Vagina (tissue), 2 donors: ENCODE data around the gene PPFIA3. TPM values are rescaled to one million over a fixed set of nuclear protein-coding genes. Genes with fewer than 3 reads are reported as not detected.

Experiments
- DNase-seq, 2 donors: peaks; one replicate each; pipeline ENCODE4 v3.0.0-alpha.2; 2017; ENCODE audit errors: extremely low spot score in 2 of 2
- H3K27ac ChIP-seq: fragments of 200-600 bp; sonication (generic); one replicate; pipeline ENCODE4 v1.5.1; 2019
- H3K27me3 ChIP-seq: fragments of 200-600 bp; sonication (generic); one replicate; pipeline ENCODE4 v1.5.1; 2019
- H3K36me3 ChIP-seq, 2 donors: fragments of 200-600 bp; sonication (generic); one replicate each; pipeline ENCODE4 v1.5.1; 2017 to 2019
- H3K4me1 ChIP-seq: fragments of 200-600 bp; sonication (generic); one replicate; pipeline ENCODE4 v1.5.1; 2019
- H3K4me3 ChIP-seq, 2 donors: fragments of 200-600 bp; sonication (generic); 1 replicate in 1 of 2; 2 replicates in 1 of 2; pipeline ENCODE4 v1.5.1; 2016 to 2019
- H3K9me3 ChIP-seq: fragments of 200-600 bp; sonication (generic); one replicate; pipeline ENCODE4 v1.5.1; 2019
- CTCF ChIP-seq, 3 experiments: fragments of 450-650 bp in 2 of 3; fragments of 200-600 bp in 1 of 3; sonication (generic) in 1 of 3; IDR thresholded peaks; one replicate each; pipeline ENCODE4 v1.5.1; 2017 to 2019; ENCODE audit warnings: antibody characterized with exemption in 3 of 3, mild to moderate bottlenecking in 2 of 3, moderate library complexity in 2 of 3
- POLR2A ChIP-seq, 2 donors: fragments of 450-650 bp; IDR thresholded peaks; one replicate each; pipeline ENCODE4 v1.6.1; 2017; ENCODE audit warnings: antibody characterized with exemption in 2 of 2, mild to moderate bottlenecking in 2 of 2, moderate library complexity in 2 of 2
- POLR2AphosphoS5 ChIP-seq, 2 donors: sonication (generic); formaldehyde crosslinking; IDR thresholded peaks; one replicate each; pipeline ENCODE4 v1.9.0; 2017; ENCODE audit warnings: antibody characterized with exemption in 2 of 2, mild to moderate bottlenecking in 2 of 2, low read depth in 1 of 2; ENCODE audit not compliant: insufficient read depth in 1 of 2
- intact Hi-C: fragments of 100-400 bp; cut with DNase I; formaldehyde crosslinking; loops from one replicate; pipeline ENCODE4 v1.15.1; 2023
- total RNA-seq: library from RNA; depleted of rRNA; stranded (reverse); fragments of >200 nt; gene quantifications from one replicate; pipeline ENCODE4 v1.2.3, GENCODE V29; 2016

Gene PPFIA3
- total RNA-seq, 1 donor from 2014 or later, result 4.7 TPM

GRCh38 chr19:49188626-49189200 lies 69.4 kb downstream of the PPFIA3 start:
- no peak for TF ChIP-seq POLR2A (IDR thresholded peaks at IDR 0.05)
- TF ChIP-seq POLR2AphosphoS5 (IDR thresholded peaks at IDR 0.05; ENCODE audit: insufficient read depth in 1 of 2, low read depth in 1 of 2), result no peak
- no peak for TF ChIP-seq CTCF (IDR thresholded peaks at IDR 0.05)
- H3K9me3 ChIP-seq, result no peaks in the 10 kb centered on the region
- H3K36me3 ChIP-seq, result peaks cover 0 to 33% of the 10 kb centered on the region in 2 donors
- H3K27ac ChIP-seq, result no peak overlapping the region
- intact Hi-C loops, result no loop called here
- DNase-seq, result no peak
- H3K4me3 ChIP-seq, result no peak overlapping the region
- H3K4me1 ChIP-seq, result no peaks in the 10 kb centered on the region
- no peaks in the 10 kb centered on the region for H3K27me3 ChIP-seq

- DNase-seq, result no peak
- peaks cover 0 to 33% of the 10 kb centered on the region in 2 donors for H3K36me3 ChIP-seq
- H3K27ac ChIP-seq, result no peak overlapping the region
- H3K9me3 ChIP-seq, result no peaks in the 10 kb centered on the region
- H3K4me1 ChIP-seq, result no peaks in the 10 kb centered on the region
- H3K4me3 ChIP-seq, result no peak overlapping the region
- TF ChIP-seq POLR2AphosphoS5 (IDR thresholded peaks at IDR 0.05; ENCODE audit: insufficient read depth in 1 of 2, low read depth in 1 of 2), result no peak
- TF ChIP-seq CTCF (IDR thresholded peaks at IDR 0.05), result no peak
- TF ChIP-seq POLR2A (IDR thresholded peaks at IDR 0.05), result no peak
- H3K27me3 ChIP-seq, result no peaks in the 10 kb centered on the region
- intact Hi-C loops, result no loop called here
Observed at GRCh38 chr19:49189259-49189658, 69.9 kb downstream of the PPFIA3 start.

GRCh38 chr19:49190781-49191180 lies 71.4 kb downstream of the PPFIA3 start:
- Histone ChIP-seq H3K4me1 (no peaks in the 10 kb centered on the region), H3K27me3 (no peaks in the 10 kb centered on the region), H3K36me3 (peaks cover 0 to 33% of the 10 kb centered on the region in 2 donors), H3K27ac (no peak overlapping the region), H3K9me3 (no peaks in the 10 kb centered on the region), H3K4me3 (no peak overlapping the region)
- TF ChIP-seq CTCF (IDR thresholded peaks at IDR 0.05) (no peak), POLR2A (IDR thresholded peaks at IDR 0.05) (no peak), POLR2AphosphoS5 (IDR thresholded peaks at IDR 0.05; ENCODE audit: insufficient read depth in 1 of 2, low read depth in 1 of 2) (no peak)
- intact Hi-C loops, result no loop called here
- no peak for DNase-seq

- H3K4me1 ChIP-seq, result no peaks in the 10 kb centered on the region
- TF ChIP-seq POLR2A (IDR thresholded peaks at IDR 0.05), result no peak
- no peak for TF ChIP-seq POLR2AphosphoS5 (IDR thresholded peaks at IDR 0.05; ENCODE audit: insufficient read depth in 1 of 2, low read depth in 1 of 2)
- TF ChIP-seq CTCF (IDR thresholded peaks at IDR 0.05), result no peak
- intact Hi-C loops, result no loop called here
- no peak for DNase-seq
- H3K27me3 ChIP-seq, result no peaks in the 10 kb centered on the region
- H3K36me3 ChIP-seq, result peaks cover 0 to 18% of the 10 kb centered on the region in 2 donors
- no peak overlapping the region for H3K27ac ChIP-seq
- H3K4me3 ChIP-seq, result no peak overlapping the region
- no peaks in the 10 kb centered on the region for H3K9me3 ChIP-seq
Observed at GRCh38 chr19:49193822-49194394, 74.6 kb downstream of the PPFIA3 start.

GRCh38 chr19:49194408-49194807 lies 75.1 kb downstream of the PPFIA3 start:
- TF ChIP-seq POLR2AphosphoS5 (IDR thresholded peaks at IDR 0.05; ENCODE audit: insufficient read depth in 1 of 2, low read depth in 1 of 2), result no peak
- no peak for TF ChIP-seq CTCF (IDR thresholded peaks at IDR 0.05)
- TF ChIP-seq POLR2A (IDR thresholded peaks at IDR 0.05), result no peak
- intact Hi-C loops, result no loop called here
- H3K27ac ChIP-seq, result no peak overlapping the region
- H3K36me3 ChIP-seq, result peaks cover 0 to 17% of the 10 kb centered on the region in 2 donors
- no peaks in the 10 kb centered on the region for H3K27me3 ChIP-seq
- H3K9me3 ChIP-seq, result no peaks in the 10 kb centered on the region
- DNase-seq, result no peak
- no peaks in the 10 kb centered on the region for H3K4me1 ChIP-seq
- no peak overlapping the region for H3K4me3 ChIP-seq
